SKM-1 (cell line): ENCODE data around the gene PTGES.

Experiments used
- DNase-seq: peaks from one replicate; lab custom pipeline; 2025; ENCODE audit not compliant: unreplicated experiment; lab: John Stamatoyannopoulos, UW

Gene PTGES

GRCh38 chr9:129720181-129720864, 32.5 kb downstream of the PTGES start:
- no peak for DNase-seq

DNA sequence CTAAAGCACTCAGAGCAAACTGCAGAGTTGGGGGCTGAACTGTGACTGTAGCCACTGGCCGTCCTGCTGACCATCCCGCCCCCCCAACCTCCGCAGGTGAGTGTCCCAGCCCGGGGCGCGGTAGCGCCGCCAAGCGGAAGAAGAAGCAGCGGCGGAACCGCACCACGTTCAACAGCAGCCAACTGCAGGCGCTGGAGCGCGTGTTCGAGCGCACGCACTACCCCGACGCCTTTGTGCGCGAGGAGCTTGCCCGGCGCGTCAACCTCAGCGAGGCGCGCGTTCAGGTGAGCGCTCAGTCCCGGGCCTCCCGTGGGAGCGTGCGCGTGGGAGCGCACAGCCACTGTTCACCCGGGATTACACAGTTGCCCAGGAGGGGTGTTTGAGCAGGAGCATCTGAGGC, 33.7 kb downstream of the PTGES start:
- DNase-seq: no peak

- DNase-seq: no peak
These were observed 34.2 kb downstream of the PTGES start for GRCh38 chr9:129718647-129719046.

GRCh38 chr9:129717991-129718390, 34.9 kb downstream of the PTGES start:
- no peak for DNase-seq

- DNase-seq: no peak
These were observed 36.8 kb downstream of the PTGES start for GRCh38 chr9:129716091-129716490.

DNA sequence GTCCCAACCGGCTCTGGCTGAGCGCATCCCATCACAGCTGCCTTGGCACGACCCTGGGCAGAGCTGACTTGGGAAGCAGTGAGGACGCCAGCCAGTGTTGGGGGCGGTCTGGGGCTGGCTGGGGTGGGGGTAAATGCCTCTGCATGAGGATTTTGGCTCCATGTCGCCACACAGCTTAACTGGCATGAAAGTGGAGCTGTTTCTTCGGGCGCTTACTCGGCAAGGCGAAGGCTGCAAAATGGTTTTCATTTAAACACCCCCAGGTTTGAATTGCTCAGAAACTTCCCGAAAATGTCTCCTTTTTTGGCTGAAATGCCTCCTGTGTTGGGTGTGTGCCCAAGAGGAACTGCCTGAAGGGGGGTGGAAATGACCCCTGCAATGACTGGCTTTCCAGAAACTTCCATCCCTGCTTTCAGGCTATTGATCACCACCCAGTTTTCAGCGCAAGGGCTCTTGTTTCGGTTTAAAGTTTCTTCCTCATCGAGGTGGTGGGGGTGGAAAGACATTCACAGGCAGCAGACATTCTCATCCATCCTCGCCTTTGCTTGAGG, 38.3 kb downstream of the PTGES start:
- DNase-seq: no peak

DNA sequence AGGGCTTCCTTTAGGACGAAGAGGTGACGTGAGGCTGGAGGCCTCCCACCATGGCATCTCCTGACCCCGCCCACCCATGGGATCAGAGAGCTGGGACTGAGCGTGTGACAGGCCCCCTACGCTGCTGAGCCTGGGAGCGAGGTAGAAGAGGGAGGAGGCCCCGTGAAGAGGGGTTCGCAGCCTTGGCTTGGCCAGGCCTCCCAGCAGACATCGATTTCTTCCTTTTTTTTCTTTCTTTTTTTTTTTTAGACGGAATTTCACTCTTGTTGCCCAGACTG, 39.5 kb downstream of the PTGES start:
- no peak for DNase-seq

DNA sequence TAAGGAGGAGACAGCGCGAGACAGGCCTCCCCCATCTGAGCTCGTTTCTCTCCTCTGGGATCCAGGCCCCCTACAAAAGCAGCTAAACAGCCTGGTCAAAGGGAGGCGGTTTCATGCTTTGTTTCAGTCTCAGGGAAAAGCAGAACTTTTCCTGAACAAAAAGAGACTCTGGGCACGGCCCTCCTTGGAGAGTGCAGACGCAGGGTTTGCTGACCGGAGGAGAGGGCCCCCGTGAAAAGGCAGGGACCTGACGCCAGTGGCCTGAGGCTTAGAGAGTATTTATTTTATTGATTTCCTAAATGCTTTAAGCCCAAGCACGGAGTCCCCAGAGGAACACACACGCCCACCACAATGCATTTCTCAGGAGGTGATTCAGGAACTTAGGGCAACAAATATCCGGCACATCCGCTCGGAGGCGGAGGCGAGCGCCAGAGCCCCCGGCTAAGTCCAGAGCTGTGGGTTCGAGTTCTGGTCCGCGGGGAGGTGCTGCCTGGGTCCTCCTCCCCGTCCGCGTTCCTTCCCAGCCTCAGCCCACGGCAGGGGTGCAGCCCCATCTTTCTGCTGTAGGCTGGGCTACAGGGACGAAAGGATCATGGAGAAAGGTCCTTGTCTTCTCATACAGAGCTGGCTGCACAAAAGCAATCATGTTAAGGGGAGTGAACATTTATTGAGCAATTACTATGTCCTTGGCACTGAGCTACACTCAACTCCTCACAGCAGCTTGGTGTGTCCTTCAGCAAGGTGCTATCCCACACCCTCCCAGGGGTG, 40.0 kb downstream of the PTGES start:
- DNase-seq: no peak

- no peak for DNase-seq
These were observed 42.7 kb downstream of the PTGES start for GRCh38 chr9:129710169-129710453.

GRCh38 chr9:129709438-129710168, 43.2 kb downstream of the PTGES start:
- no peak for DNase-seq

- no peak for DNase-seq
These were observed 44.0 kb downstream of the PTGES start for GRCh38 chr9:129708793-129709192.

DNA sequence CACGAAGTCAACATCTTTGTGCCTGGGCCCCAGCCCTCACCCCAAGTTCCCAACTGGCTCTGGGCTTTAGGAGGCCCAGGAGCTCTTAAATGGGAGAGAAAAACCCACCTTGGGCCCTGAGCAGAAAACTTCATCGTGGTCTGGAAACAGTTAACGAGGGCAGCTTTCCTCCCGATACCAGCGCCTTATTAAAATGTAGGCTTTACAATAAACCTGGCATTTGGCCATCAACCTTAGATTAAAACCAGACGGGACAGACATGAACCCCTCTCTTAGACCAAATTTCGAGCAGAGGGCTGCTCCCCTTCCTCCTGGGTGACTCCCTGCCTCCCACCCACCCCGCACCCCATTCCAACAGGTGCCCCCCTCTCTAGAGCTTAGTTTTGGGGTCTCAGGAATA, 48.0 kb downstream of the PTGES start:
- DNase-seq: no peak

DNA sequence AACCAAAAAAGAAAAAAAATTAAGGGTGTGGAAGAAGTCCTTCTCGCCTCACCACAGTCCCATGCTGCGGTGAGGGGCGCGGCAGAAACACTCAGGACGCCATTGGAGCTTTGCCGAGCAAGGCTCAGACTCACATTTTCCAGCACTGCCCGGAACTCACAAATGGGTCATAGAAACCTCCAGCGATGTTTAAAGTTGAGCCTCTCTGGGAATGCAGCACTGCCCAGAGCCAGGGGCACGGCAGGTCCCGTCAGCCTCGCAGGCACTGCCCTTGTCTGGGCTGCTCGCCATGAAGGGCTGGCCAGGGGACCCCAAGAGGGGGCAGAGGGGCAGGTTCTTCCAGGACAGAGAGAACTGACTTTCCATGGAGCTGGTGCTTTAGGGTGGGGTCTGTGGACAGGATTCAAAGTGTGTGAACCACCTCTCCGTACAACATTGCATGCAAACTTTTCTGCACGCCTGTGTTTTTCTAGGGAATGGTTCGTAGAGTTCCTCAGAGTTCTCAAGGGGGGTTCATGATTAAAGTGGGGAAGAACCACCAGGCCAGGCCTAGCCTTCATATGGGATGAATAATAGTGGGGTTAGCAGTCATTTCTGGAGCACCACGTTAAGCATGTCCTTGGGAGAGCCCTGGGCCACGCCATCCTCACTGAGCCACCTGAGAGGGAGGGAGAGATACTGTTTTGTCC, 49.0 kb downstream of the PTGES start:
- DNase-seq: no peak

- no peak for DNase-seq
These were observed 50.0 kb downstream of the PTGES start for GRCh38 chr9:129702589-129703520.

- DNase-seq: no peak
These were observed 51.3 kb downstream of the PTGES start for GRCh38 chr9:129701549-129701948.

DNA sequence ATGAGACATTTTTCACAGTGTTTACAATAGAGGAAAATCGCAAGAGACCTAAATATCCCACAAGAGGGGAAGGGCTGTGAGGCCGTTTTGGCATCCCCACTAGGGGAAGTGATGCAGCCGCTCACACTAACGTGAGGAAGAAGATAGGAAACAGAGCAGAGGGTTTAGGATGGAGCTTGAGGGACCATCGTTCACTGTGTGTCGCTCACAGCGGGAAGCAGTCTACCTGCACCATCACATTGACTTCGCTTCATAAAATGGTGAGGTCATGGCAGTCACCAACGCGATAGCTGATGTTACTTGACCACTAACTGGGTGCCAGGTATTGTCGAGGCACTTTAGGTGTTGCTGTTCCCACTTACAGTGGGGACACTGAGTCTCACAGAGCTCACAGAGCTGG, 51.8 kb downstream of the PTGES start:
- DNase-seq: no peak

DNA sequence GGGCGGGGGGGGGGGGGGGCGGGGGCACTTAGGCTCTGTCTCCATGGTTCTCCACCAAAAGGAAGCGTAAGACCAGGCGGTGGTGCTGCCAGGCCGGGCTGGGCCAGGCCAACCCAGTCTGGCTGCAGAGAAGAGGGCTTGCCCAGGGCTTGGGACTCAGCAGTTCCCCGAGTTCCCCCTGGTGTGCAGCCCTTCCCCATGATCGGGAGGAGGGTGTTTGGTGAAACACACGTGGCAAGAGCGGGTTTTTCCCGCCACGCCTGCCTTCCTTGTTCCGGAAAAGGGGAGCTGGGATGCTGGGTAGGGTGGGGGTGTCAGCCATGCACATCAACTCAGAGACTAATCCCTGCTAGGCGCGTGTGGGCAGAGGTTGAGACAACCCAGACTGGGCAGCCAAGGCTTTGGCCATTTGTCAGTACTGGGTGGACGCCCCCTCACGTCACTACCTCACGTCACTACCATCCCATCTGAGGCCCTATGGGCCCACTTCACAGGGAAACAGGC, 54.5 kb downstream of the PTGES start:
- no peak for DNase-seq

GRCh38 chr9:129697656-129698253, 55.1 kb downstream of the PTGES start:
- no peak for DNase-seq

DNA sequence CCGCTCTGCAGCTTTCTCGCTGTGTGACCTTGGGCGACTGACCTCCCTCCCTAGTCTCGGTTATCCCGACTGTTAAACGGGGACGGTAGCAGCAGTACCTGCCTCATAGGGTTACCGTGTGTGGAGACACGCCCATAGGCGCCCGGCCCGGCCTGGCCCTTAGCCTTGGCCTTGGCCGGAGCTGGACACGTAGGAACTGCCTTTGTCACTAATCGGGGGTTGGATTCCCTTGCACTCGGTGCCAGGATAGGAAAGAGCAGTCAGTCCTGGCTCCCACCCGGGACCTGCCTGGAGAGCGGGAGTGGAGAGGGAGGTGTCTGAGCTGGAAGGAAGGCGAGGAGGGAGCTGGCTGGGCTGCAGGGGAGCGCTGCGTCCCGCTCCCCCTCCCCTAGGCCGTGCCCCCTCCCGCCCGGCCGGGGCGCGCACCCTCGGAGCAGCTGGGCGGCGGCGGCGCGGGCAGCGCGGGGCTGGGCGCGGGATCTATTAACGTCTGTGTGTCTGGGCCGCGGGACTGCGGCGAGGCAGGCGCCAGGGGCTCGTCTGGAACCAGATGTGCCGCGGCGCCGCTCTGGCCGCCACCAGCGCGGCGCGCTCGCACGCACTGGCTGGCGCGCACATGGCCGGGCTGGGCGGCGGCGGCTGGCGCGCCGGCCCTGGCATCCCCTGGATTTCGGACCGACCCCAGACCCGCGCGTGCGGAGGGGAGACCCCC, 55.7 kb downstream of the PTGES start:
- DNase-seq: no peak
